GM23248 (cell line): ENCODE results near the gene SMOC2.

ENCODE experiments used
- EZH2 ChIP-seq: fragments of 200-600 bp; sonication (generic); IDR thresholded peaks from 2 replicates; pipeline ENCODE4 v1.6.1; 2018; ENCODE audit warnings: antibody characterized with exemption, mild to moderate bottlenecking; ENCODE audit not compliant: insufficient read depth, poor library complexity, severe bottlenecking
- EZH2phosphoT487 ChIP-seq: fragments of 200-600 bp; sonication (generic); IDR thresholded peaks from 2 replicates; pipeline ENCODE4 v1.6.1; 2018; ENCODE audit warnings: antibody characterized with exemption, moderate library complexity, mild to moderate bottlenecking, low read depth; ENCODE audit not compliant: insufficient read depth

DNA sequence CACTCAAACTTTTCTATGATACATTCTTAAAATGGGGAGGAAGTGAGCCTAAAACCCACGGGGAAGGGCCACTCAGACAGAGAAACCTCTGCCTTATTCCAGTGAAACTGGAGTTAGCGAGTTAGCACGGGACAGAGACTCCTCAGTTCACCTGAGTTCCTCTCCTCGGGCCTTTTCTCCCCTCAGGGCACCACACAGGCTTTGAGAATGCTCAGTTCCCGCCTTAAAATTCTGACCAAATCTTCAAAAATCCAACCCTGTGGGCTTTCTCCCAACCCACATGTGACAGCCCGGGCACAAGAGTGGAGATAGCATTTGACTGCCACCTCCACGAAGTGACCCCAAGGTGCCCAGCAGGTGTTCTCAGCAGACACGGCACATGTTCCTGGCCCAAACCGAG lies 204.3 kb downstream of the SMOC2 start:
- TF ChIP-seq EZH2phosphoT487 (no peak), EZH2 (no peak)
